ENCODE measurements around the gene OR5L2. TPM values are rescaled to one million over a fixed set of nuclear protein-coding genes. Genes with fewer than 3 reads are reported as not detected.

The OR5L2 gene
- polyA plus RNA-seq, 1 experiment: not detected

DNA sequence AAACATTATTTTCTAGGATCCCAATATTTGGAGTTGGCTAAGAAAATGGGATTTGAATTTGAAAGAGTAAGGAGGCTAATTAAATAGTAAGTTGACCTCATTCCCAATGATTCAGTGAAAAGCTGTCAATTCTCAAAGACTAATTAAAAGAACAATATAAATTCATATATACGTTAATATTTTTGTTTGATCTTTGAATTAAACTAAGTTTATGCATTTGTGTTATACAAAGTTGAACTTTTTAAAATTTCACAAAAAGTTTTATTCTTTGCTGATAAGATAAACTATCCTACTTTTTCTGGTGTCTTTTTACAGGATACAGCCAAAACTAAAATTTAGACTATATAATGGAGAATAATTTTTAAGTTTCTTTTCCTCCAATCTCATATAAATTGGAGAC is 16.0 kb upstream of the OR5L2 start, which contains the start of gene OR5L1:
Gene OR5L1 (plus strand): TSS at position 301 of the 400 bp plus-strand sequence. CDS start 100 bp downstream, outside the sequence.
- ChIA-PET CTCF (no interaction called here), POLR2A (no interaction called here)
- TF ChIP-seq, protein P1, sequence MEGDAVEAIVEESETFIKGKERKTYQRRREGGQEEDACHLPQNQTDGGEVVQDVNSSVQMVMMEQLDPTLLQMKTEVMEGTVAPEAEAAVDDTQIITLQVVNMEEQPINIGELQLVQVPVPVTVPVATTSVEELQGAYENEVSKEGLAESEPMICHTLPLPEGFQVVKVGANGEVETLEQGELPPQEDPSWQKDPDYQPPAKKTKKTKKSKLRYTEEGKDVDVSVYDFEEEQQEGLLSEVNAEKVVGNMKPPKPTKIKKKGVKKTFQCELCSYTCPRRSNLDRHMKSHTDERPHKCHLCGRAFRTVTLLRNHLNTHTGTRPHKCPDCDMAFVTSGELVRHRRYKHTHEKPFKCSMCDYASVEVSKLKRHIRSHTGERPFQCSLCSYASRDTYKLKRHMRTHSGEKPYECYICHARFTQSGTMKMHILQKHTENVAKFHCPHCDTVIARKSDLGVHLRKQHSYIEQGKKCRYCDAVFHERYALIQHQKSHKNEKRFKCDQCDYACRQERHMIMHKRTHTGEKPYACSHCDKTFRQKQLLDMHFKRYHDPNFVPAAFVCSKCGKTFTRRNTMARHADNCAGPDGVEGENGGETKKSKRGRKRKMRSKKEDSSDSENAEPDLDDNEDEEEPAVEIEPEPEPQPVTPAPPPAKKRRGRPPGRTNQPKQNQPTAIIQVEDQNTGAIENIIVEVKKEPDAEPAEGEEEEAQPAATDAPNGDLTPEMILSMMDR (IDR thresholded peaks at IDR 0.05; ENCODE audit: insufficient read depth, low read depth, low read length): no peak
- H3K4me3 ChIP-seq (ENCODE audit: low read depth, low read length): no peak within 1 kb of the TSS
- no peaks in the 10 kb centered on the region for H3K36me3 ChIP-seq (ENCODE audit: control insufficient read depth, insufficient read depth, low read length)
- H3K27me3 ChIP-seq (ENCODE audit: control insufficient read depth, insufficient read depth, low read length): no peaks in the 10 kb centered on the region
- DNase-seq (ENCODE audit: low read depth): no peak

DNA sequence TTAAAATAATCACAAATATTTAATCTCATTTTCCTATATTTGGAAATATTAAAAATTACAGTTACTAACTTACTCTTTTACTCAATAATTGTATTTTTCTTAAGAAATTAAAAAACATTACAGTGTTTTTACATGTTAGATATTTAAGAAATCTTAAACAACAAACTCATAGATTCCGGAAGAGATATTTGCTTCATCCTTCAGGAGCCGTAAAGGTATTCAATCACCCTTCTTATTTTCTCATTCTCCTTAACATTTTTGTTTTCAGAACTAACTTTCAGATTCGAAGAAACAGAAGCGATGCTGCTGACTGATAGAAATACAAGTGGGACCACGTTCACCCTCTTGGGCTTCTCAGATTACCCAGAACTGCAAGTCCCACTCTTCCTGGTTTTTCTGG is 7.7 kb upstream of the OR5L2 start, which contains the start of gene OR5D18:
Gene OR5D18 (plus strand): TSS at position 301 of the 400 bp plus-strand sequence. CDS start 0 bp downstream, at position 301.
- H3K27me3 ChIP-seq (ENCODE audit: control insufficient read depth, insufficient read depth, low read length): no peaks in the 10 kb centered on the region
- TF ChIP-seq, protein P1 (IDR thresholded peaks at IDR 0.05; ENCODE audit: insufficient read depth, low read depth, low read length): no peak
- POLR2A ChIA-PET: no interaction called here

DNA sequence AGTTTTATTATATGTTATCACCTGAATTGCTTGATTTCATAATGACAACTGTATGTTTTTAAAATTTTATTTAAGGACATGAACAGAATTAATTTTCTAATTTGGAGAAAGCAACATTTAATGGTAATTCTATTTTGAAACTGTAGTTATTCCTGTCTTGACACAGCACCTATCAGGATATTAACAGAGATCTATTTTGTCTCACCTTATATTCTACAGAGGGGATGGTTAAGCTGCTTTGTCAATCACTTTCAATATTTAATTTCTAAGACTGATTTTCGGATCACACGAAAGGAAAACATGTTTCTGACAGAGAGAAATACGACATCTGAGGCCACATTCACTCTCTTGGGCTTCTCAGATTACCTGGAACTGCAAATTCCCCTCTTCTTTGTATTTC is 11.4 kb downstream of the OR5L2 start, which contains the start of gene OR5D16:
Gene OR5D16 (plus strand): TSS at position 301 of the 400 bp plus-strand sequence. CDS start 0 bp downstream, at position 301.
- TF ChIP-seq, protein P1 (IDR thresholded peaks at IDR 0.05; ENCODE audit: insufficient read depth, low read depth, low read length): no peak
- H3K4me3 ChIP-seq (ENCODE audit: low read depth, low read length): no peak within 1 kb of the TSS
- ChIA-PET CTCF (no interaction called here), POLR2A (no interaction called here)
- DNase-seq (ENCODE audit: low read depth): no peak
- no peaks in the 10 kb centered on the region for H3K27me3 ChIP-seq (ENCODE audit: control insufficient read depth, insufficient read depth, low read length)
- no peaks in the 10 kb centered on the region for H3K36me3 ChIP-seq (ENCODE audit: control insufficient read depth, insufficient read depth, low read length)

More for the DNA sequence above, 7.7 kb upstream of the OR5L2 start, which contains the start of gene OR5D18:
- Histone ChIP-seq H3K4me3 (ENCODE audit: low read depth, low read length) (no peak within 1 kb of the TSS), H3K36me3 (ENCODE audit: control insufficient read depth, insufficient read depth, low read length) (no peaks in the 10 kb centered on the region)
- no peak for DNase-seq (ENCODE audit: low read depth)
- CTCF ChIA-PET: no interaction called here

DNA sequence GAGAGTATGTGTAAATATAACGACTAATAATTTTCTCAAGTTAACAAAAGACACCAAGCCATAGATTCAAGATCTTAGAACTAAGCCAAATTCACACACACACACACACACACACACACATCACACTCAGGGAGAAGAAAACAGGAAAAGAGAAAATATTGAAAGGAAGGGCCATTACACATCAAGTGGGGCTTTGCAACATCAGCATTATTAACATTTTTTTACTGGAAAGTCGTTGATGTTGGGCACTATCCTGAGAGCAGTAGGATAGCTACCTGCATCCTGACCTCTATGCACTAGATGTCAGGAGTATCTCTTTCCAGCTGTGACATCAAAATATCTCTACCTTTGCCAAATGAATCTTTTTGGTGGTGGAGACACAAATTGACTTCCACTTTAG is 20.4 kb downstream of the OR5L2 start:
- H3K4me3 ChIP-seq (ENCODE audit: low read depth, low read length): no peak overlapping the region
- H3K36me3 ChIP-seq (ENCODE audit: control insufficient read depth, insufficient read depth, low read length): no peaks in the 10 kb centered on the region
- ChIA-PET POLR2A (no interaction called here), CTCF (no interaction called here)
- DNase-seq (ENCODE audit: low read depth): no peak
- TF ChIP-seq, protein P1 (IDR thresholded peaks at IDR 0.05; ENCODE audit: insufficient read depth, low read depth, low read length): no peak
- no peaks in the 10 kb centered on the region for H3K27me3 ChIP-seq (ENCODE audit: control insufficient read depth, insufficient read depth, low read length)

DNA sequence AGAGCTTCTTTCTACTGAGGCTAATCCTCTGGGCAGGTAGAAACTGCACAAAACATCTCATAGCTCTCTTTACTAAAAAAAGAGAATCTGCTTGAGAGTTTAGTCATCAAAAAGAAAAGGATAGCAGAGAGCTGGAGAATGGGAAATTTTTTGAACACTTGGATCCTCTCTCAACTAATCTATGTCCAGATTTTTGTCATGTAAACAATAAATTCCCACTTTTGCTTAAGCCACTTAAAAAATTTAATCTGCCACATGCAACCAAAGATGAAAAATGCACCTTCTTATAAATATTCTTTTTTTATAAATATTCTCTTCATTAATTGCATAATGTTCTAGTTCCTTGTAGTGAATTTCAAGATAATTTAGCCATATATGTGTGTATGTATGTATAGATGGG is 22.0 kb downstream of the OR5L2 start:
- Histone ChIP-seq H3K27me3 (ENCODE audit: control insufficient read depth, insufficient read depth, low read length) (no peaks in the 10 kb centered on the region), H3K4me3 (ENCODE audit: low read depth, low read length) (no peak overlapping the region), H3K36me3 (ENCODE audit: control insufficient read depth, insufficient read depth, low read length) (no peaks in the 10 kb centered on the region)
- no peak for DNase-seq (ENCODE audit: low read depth)
- TF ChIP-seq, protein P1 (IDR thresholded peaks at IDR 0.05; ENCODE audit: insufficient read depth, low read depth, low read length): no peak
- ChIA-PET CTCF (no interaction called here), POLR2A (no interaction called here)
